ENCODE measurements around the gene CCDC59.

DNA sequence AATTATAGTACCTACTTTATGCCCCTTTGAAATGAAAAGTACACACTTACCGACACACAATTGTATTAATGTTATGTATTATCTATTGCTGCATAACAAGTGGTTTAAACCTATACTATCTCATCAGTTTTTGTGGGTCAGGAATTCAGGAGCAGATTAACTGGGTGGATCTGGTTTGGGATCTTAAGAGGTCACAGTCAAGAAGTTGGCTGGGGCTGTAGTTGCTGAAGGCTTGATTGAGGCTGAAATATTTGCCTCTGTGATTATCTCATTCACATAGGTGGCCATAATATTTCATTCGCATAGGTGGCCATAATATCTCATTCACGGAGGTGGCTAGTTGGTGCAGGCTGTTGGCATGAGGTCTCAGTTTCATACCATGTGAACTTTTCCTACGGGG lies 5.8 kb upstream of the CCDC59 start:
- TF ChIP-seq CTCF (IDR thresholded peaks at IDR 0.05) (no peak), POLR2A (IDR thresholded peaks at IDR 0.05) (no peak)
